Kidney (tissue), 14 donors: ENCODE measurements around the gene NEUROD2. TPM values are rescaled to one million over a fixed set of nuclear protein-coding genes. Genes with fewer than 3 reads are reported as not detected.

Source experiments
- DNase-seq, 5 donors: peaks; one replicate each; pipeline ENCODE4 v3.0.0-alpha.2; 2013 to 2020
- FAIRE-seq: peaks from 2 replicates; lab custom pipeline; 2012; peaks lifted over from hg19 to GRCh38; lab: Jason Lieb, UNC
- H3K27ac ChIP-seq, 2 donors: one replicate each; pipeline ENCODE4 v1.7.0; 2013; ENCODE audit warnings: low read depth in 2 of 2, low read length in 2 of 2, inconsistent platforms in 1 of 2
- H3K27me3 ChIP-seq: one replicate; pipeline ENCODE4 v1.7.1; 2013; ENCODE audit warnings: low read length, inconsistent platforms; ENCODE audit not compliant: control insufficient read depth, insufficient read depth
- H3K36me3 ChIP-seq, 3 donors: one replicate each; pipeline versions ENCODE4 v1.7.0 to v1.7.1; 2013; ENCODE audit warnings: low read length in 3 of 3, control low read depth in 1 of 3, inconsistent platforms in 1 of 3; ENCODE audit not compliant: insufficient read depth in 3 of 3, control insufficient read depth in 2 of 3
- H3K4me1 ChIP-seq, 3 donors: one replicate each; pipeline versions ENCODE4 v1.7.0 to v1.7.1; 2013; ENCODE audit warnings: low read length in 3 of 3, inconsistent platforms in 1 of 3, low read depth in 1 of 3; ENCODE audit not compliant: control insufficient read depth in 2 of 3, insufficient read depth in 2 of 3
- H3K4me3 ChIP-seq, 3 donors: one replicate each; pipeline versions ENCODE4 v1.7.0 to v1.8.1; 2013; ENCODE audit warnings: low read length in 3 of 3, control low read depth in 1 of 3, inconsistent platforms in 1 of 3
- H3K9ac ChIP-seq, 3 donors: one replicate each; pipeline versions ENCODE4 v1.7.0 to v1.7.1; 2013; ENCODE audit warnings: low read length in 3 of 3, control low read depth in 1 of 3, inconsistent platforms in 1 of 3
- H3K9me3 ChIP-seq, 3 donors: one replicate each; pipeline versions ENCODE4 v1.7.0 to v1.7.1; 2013; ENCODE audit warnings: low read length in 3 of 3, control low read depth in 1 of 3, inconsistent platforms in 1 of 3; ENCODE audit not compliant: control insufficient read depth in 2 of 3, insufficient read depth in 1 of 3
- CTCF ChIP-seq: IDR thresholded peaks from 3 replicates; pipeline ENCODE4 v1.5.1; 2012; ENCODE audit warnings: mild to moderate bottlenecking, moderate library complexity, borderline replicate concordance; ENCODE audit not compliant: insufficient read depth; ENCODE audit errors: extremely low read depth
- intact Hi-C: fragments of 100-400 bp; cut with DNase I; formaldehyde crosslinking; loops from one replicate; pipeline ENCODE4 v1.11.1; 2022
- polyA plus RNA-seq: library from polyadenylated mRNA; stranded (reverse); fragments of 350-450 nt; fragmentation: Illumina TruSeq; extraction: RNeasy Lipid Tissue Mini Kit (QIAGEN cat#74804); gene quantifications from one replicate; pipeline ENCODE4 v1.2.3, GENCODE V29; 2014; ENCODE audit warnings: low read depth, low replicate concordance; ENCODE audit not compliant: insufficient read depth
- total RNA-seq: library from RNA; stranded (reverse); fragmentation: NEBNext Ultra II Directional; extraction: Animal tissue kit (Norgen Biotek cat#: 25700); gene quantifications from one replicate; pipeline ENCODE4 v1.2.1, GENCODE V29; 2021
- donor health status: control.
- donor health status: control.
- donor health status: control.
- donor health status: control.
- donor health status: control.
- donor health status: DM: yes; HTN: yes; CAD: no.
- donor health status: Normal renal cell carcinoma (clear cell type).

The NEUROD2 gene
- total and polyA plus RNA-seq, 2 donors from 2014 or later: not detected

- TF ChIP-seq CTCF: no peak
- DNase-seq: no peak
Observed at GRCh38 chr17:39600997-39601597, 6.6 kb downstream of the NEUROD2 start.

GRCh38 chr17:39600288-39600996, 7.3 kb downstream of the NEUROD2 start:
- DNase-seq (no peak), FAIRE-seq (no peak)
- peaks cover 0 to under 1% (median 0%) of the 10 kb centered on the region in 3 donors for H3K4me1 ChIP-seq

More at GRCh38 chr17:39600997-39601597, 6.6 kb downstream of the NEUROD2 start:
- Histone ChIP-seq H3K4me1 (peaks cover 0 to 7% (median 0%) of the 10 kb centered on the region in 3 donors), H3K9me3 (no peaks in the 10 kb centered on the region), H3K27ac (no peak overlapping the region), H3K4me3 (no peak overlapping the region), H3K36me3 (no peaks in the 10 kb centered on the region), H3K27me3 (peaks cover 75% of the 10 kb centered on the region), H3K9ac (no peak overlapping the region)
- intact Hi-C loops: no loop called here
- no peak for FAIRE-seq

GRCh38 chr17:39599665-39600231, 8.0 kb downstream of the NEUROD2 start:
- intact Hi-C loops: no loop called here
- FAIRE-seq (no peak), DNase-seq (no peak)

More at GRCh38 chr17:39600288-39600996, 7.3 kb downstream of the NEUROD2 start:
- Histone ChIP-seq H3K4me3 (no peak overlapping the region), H3K27me3 (peaks cover 72% of the 10 kb centered on the region), H3K27ac (no peak overlapping the region), H3K9me3 (no peaks in the 10 kb centered on the region), H3K36me3 (no peaks in the 10 kb centered on the region), H3K9ac (no peak overlapping the region)
- TF ChIP-seq CTCF: no peak
- intact Hi-C loops: no loop called here

More at GRCh38 chr17:39599665-39600231, 8.0 kb downstream of the NEUROD2 start:
- TF ChIP-seq CTCF: no peak
- no peaks in the 10 kb centered on the region for H3K36me3 ChIP-seq
- H3K4me3 ChIP-seq: no peak overlapping the region
- no peak overlapping the region for H3K27ac ChIP-seq
- H3K9ac ChIP-seq: no peak overlapping the region
- no peaks in the 10 kb centered on the region for H3K9me3 ChIP-seq
- peaks cover 69% of the 10 kb centered on the region for H3K27me3 ChIP-seq
- H3K4me1 ChIP-seq: no peaks in the 10 kb centered on the region
